Measurements from ENCODE around the gene DDIAS. TPM values are rescaled to one million over a fixed set of nuclear protein-coding genes. Genes with fewer than 3 reads are reported as not detected.
"Not testable (repeated sequence)": the region's sequence is repeated elsewhere in the genome, so short reads cannot be mapped to it uniquely, and the experiment has no call there.

Gene DDIAS
- total RNA-seq, 1 experiment from 2014 or later: 30.1 TPM

DNA sequence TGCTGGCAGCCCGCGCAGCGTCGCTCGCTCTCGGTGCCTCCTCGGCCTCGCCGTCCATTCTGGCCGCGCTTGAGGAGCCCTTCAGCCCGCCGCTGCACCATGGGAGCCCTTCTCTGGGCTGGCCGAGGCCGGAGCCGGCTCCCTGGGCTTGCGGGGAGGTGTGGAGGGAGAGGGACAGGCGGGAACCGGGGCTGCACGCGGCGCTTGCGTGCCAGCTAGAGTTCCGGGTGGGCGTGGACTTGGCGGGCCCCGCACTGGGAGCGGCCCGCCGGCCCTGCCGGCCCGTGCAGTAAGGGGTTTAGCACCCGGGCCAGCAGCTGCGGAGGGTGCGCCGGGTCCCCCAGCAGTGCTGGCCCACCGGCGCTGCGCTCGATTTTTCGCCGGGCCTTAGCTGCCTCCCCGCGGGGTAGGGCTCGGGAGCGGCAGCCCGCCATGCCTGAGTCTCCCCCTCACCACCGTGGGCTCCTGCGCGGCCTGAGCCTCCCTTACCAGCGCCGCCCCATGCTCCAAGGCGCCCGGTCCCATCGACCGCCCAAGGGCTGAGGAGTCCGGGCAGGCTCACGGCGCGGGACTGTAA, 69.1 kb downstream of the DDIAS start:
- not testable (repeated sequence) for DNase-seq (ENCODE audit: low read depth)

DNA sequence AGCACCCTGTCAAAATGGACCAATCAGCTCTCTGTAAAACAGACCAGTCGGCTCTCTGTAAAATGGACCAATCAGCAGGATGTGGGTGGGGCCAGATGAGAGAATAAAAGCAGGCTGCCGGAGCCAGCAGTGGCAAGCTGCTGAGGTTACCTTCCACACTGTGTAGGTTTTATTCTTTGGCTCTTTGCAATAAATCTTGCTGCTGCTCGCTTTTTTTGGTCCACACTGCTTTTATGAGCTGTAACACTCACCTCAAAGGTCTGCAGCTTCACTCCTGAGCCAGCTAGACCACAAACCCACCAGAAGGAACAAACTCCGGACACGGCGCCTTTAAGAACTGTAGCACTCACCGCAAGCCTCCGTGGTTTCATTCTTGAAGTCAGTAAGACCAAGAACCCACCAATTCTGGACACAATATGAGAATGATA, 70.0 kb downstream of the DDIAS start:
- not testable (repeated sequence) for DNase-seq (ENCODE audit: low read depth)

DNA sequence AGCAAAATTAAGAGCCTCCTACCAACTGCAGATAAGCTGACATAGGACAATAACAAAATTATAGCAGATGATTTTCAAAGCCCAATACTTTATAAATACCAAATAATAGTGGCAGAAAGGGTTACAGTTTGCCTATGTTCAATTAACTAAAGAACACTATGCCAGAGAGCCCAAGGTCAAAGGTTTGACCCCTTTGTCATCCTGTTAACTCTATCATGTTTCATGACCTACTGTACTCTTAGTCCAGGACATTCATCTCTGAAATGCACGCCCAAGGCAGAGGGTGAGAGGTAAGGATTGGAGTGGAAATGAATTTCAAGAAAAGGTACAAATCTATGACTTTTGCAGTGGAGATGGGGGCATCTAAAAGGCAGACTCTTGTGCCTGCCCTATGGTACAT, 70.6 kb downstream of the DDIAS start:
- no peak for DNase-seq (ENCODE audit: low read depth)

DNA sequence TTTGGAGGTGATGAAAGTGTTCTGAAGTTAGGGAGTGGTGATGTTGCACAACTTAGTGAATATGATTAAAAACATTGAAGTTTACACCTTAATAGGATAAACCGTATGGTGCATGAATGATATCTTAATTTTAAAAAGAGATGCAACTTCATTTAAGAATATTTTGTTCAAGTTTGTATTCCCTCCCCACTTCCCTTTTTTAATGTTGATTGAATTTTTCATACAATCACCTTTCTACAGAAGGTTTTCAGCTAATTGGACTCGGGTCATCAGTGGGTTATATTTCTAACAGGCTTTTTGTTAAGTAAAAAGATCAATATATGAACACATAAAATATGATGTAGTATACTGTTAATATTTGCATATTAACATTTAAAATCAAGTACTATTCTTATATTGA, 72.6 kb downstream of the DDIAS start:
- DNase-seq (ENCODE audit: low read depth): no peak

DNA sequence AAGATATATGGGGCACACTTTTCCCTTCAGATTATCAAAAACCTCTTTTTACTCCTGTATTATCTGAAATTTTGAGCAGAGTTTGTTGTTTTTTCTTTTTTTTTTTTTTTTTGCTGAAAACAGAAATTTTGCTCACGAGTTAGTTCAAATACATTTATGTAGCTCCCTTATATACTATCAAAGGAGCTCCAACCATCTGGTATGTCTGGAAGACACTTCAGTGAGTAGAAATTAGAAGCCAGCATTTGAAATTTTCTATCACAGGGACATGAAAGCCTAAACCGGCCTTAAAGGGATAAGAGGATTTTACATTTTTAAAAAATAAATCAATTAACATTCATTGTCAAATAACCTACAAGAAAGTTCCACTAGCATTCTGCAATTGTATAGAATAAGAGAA, 73.3 kb downstream of the DDIAS start:
- no peak for DNase-seq (ENCODE audit: low read depth)

DNA sequence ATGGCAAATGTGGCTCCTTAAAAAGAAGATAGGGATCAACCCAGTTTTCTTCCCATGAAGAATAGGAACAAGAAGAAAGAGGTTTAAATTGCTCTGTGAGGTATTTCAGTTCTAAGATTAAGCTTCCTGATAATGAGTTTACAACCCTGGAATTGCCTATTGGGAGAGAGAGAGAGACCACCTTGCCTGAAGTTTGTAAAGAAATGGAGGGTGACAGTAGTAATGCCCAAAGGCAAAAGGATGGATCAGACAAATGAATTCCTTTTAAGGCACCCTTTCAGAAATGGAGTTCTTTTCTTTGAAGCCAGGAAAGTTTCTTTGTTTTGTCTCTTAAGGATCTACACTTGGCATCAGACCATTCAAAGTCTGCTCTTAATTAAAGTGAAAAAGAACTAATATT, 74.3 kb downstream of the DDIAS start:
- no peak for DNase-seq (ENCODE audit: low read depth)

DNA sequence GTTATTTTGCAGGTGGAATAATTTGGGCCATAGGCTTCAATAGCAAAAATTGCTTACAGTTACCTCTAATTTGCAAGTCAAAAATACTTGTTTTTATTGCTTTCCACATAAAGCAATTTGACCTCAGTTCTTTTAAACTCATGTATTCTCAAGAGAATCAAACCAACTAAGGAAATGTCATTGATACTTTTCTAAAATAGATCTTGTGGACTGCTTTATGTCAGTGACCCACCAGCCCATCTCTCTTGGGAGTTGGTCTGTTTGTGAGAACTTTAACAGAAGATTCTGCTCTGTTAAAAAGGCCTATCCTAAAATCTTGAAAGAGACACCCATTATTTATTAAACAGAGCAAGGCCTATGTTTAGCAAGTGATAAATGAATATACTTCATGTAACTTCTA, 75.2 kb downstream of the DDIAS start:
- DNase-seq (ENCODE audit: low read depth): no peak

DNA sequence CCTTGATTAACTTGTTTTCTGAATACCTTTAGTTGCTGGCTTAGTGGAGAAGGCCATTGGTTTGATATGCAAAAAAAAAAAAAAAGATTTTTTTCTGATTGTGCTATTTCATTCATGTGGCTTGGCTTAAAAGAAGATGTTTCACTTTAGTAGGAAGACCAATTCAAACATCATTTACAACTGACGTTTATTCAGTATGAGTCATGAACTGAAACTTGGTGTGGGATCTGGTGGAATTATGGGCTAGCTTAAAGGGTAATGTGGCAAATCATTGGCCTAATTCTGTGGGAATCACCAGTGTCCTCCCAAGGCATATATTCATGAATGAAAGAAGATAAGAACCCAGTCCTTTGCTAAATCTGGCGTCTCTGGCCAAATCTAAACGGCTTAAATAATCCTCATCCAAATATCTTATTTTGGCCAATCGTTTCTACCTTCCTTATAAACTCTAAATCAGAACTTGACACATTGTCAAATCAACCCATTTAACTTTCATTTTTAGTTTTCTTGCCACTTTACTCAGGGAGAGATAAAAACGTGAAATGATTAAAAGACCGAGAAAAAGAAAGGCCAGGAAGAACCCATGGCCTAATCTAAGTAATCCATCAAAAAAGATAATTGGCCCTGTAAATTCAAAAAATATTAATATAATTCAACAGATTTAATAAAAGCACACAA, 77.0 kb downstream of the DDIAS start:
- peak; percentile 81 for DNase-seq (ENCODE audit: low read depth)

DNA sequence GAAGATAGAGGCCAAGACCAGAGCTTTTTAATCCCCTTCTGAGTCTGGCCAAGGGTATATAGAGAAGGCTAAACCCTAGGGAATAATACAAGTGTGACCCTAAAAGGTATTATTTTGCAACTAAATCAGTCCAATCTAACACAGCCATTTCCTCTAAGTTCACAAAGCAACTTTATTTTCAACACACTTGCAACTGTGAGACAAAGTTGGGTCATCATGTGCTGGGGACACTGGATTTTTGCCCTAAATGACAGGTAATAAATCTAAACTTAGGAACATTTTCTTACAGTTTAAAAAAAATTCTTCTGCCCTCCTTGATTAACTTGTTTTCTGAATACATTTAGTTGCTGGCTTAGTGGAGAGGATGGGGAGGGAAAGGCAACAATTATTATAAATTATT, 78.3 kb downstream of the DDIAS start:
- no peak for DNase-seq (ENCODE audit: low read depth)

DNA sequence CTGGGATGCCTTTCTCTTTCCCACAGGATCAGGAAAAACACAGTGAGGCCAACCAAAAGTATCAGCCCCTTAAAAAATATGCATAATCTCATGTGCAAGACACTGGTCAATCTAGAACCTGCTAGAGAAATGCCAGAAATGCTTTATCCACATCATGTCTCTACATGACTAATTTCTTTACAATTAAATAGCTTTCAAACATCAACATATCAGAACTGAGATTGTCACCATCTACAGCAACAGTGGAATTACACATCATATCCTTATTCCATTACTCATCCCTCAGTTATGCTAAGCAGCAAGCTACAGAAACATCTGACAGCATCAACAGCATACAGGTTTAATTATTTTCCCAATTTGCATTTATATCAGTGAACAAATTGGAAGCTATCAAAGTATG, 78.8 kb downstream of the DDIAS start:
- peak; percentile 80 for DNase-seq (ENCODE audit: low read depth)

DNA sequence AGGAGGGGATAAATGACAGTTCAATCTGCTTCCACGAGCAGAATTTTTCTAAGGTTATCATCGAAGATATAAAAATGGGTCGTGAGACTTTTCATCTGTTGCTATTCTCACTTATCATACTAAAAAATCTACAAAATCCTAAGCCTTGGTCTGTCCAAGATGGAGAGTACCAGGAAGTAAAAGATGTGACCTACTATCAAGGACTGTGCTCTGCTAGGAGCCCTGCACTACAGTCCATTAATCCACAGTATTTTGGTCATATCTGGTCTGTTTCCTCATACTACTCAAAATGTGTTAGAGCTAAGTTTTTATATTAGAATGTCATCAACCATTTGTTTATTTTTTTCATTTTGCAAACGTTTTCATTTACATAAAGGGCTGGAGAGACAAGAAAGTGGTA, 79.4 kb downstream of the DDIAS start:
- DNase-seq (ENCODE audit: low read depth): no peak

DNA sequence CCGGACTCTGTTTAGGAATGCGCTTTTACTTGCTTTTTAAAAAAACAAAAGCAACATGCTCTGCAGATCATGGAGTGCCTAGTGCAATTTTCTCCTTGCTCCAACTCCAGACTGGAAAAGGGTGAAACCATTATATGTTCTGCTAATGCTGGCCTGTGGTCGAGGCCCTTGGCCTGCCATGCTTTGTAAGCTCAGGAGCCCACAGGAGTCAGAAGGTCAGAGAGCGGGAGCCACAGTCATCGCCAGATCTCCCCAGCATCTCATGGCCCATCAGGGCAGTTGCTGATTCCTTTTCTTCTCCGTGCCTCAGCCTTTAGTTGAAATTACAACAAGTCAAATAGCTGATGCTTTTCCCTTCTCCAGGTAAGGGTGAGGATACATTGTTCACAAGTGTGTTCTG, 80.3 kb downstream of the DDIAS start:
- DNase-seq (ENCODE audit: low read depth): peak; percentile 33

Other genes with a start within 250 kb of the DDIAS start
- gene FAM181B, start 167.9 kb upstream of the DDIAS start, total RNA-seq (2014; rRNA removed): not detected in 2 replicates
- gene PRCP, start 1.3 kb upstream of the DDIAS start, total RNA-seq (2014; rRNA removed): 42.8 TPM in 2 replicates
- gene RAB30, start 170.2 kb downstream of the DDIAS start, total RNA-seq (2014; rRNA removed): 9.6 and 10.4 TPM in 2 replicates